Heart right ventricle (tissue), 16 donors: ENCODE results near the gene CUBN. TPM values are rescaled to one million over a fixed set of nuclear protein-coding genes. Genes with fewer than 3 reads are reported as not detected.
A peak's percentile ranks its signal among the peaks of the same experiment; 100 is the strongest.

Experiments used
- ATAC-seq, 8 donors: fragments of 200-7000 bp; cut with Tn5 transposase; one replicate each; pipeline ENCODE4 v1.9.1; 2020; ENCODE audit warnings: mild to moderate bottlenecking in 8 of 8, moderate library complexity in 8 of 8, moderate number of reproducible peaks in 1 of 8
- DNase-seq, 2 donors: peaks; one replicate each; pipeline ENCODE4 v3.0.0-alpha.2; 2020
- H3K27ac ChIP-seq, 10 donors: fragments of 200-600 bp; sonication (generic) in 2 of 10; one replicate each; pipeline versions ENCODE4 v1.5.0 to v1.8.0; 2020 to 2022; ENCODE audit warnings: mild to moderate bottlenecking in 3 of 10
- H3K27me3 ChIP-seq, 7 donors: fragments of 200-600 bp; one replicate each; pipeline ENCODE4 v1.8.0; 2021 to 2022; ENCODE audit warnings: mild to moderate bottlenecking in 2 of 7
- H3K36me3 ChIP-seq, 9 donors: fragments of 200-600 bp; sonication (generic) in 1 of 9; one replicate each; pipeline versions ENCODE4 v1.5.0 to v1.8.0; 2020 to 2022; ENCODE audit warnings: mild to moderate bottlenecking in 2 of 9
- H3K4me1 ChIP-seq, 9 donors: fragments of 200-600 bp; sonication (generic) in 1 of 9; one replicate each; pipeline versions ENCODE4 v1.5.0 to v1.8.0; 2020 to 2022; ENCODE audit warnings: mild to moderate bottlenecking in 4 of 9
- H3K4me3 ChIP-seq, 10 donors: fragments of 200-600 bp; sonication (generic) in 2 of 10; one replicate each; pipeline versions ENCODE4 v1.5.0 to v1.8.0; 2020 to 2022; ENCODE audit warnings: mild to moderate bottlenecking in 7 of 10, moderate library complexity in 2 of 10
- H3K9me3 ChIP-seq, 11 donors: fragments of 200-600 bp in 10 of 11; sonication (generic) in 2 of 11; one replicate each; pipeline versions ENCODE4 v1.5.0 to v1.8.0; 2013 to 2022; ENCODE audit warnings: mild to moderate bottlenecking in 2 of 11, control low read depth in 1 of 11, moderate library complexity in 1 of 11
- CTCF ChIP-seq, 9 donors: fragments of 200-600 bp; sonication (generic) in 2 of 9; IDR thresholded peaks; one replicate each; pipeline versions ENCODE4 v1.5.0 to v1.8.0; 2021 to 2022; ENCODE audit warnings: antibody characterized with exemption in 9 of 9, mild to moderate bottlenecking in 5 of 9, moderate library complexity in 1 of 9
- WGBS, 2 donors: extraction: QIAGEN DNeasy Blood & Tissue Kit; methylation state at CpG; one replicate each; pipeline ENCODE4 v1.1.7; 2013; ENCODE audit warnings: inconsistent platforms in 1 of 2; 5-methylcytosine and 5-hydroxymethylcytosine counted together
- intact Hi-C, 10 donors: fragments of 100-400 bp; cut with DNase I; formaldehyde crosslinking; loops; one replicate each; pipeline versions ENCODE4 v1.11.1 to v1.14.2; 2022
- polyA plus RNA-seq, 2 donors: library from polyadenylated mRNA; stranded (reverse); fragments of 200-250 nt; gene quantifications; one replicate each; pipeline ENCODE4 v1.2.3, GENCODE V29; 2013
- total RNA-seq, 10 donors: library from RNA; stranded (reverse); fragmentation: NEBNext Ultra II Directional in 3 of 10; extraction: Animal tissue kit (Norgen Biotek cat#: 25700) in 3 of 10; gene quantifications; one replicate each; pipeline versions ENCODE4 v1.2.1 to v1.2.4, GENCODE V29; 2021 to 2023
- donor health status: Arrhythmogenic right ventricular cardiomyopathy.
- donor health status: ischemic (EF 13 %, LVEDD 7.1; RV severe dilation, severe dysfunction).
- donor health status: healthy with polysubstance abuse.
- donor health status: DM: no; HTN: yes; CAD: no.
- donor health status: DM: no; HTN: no; CAD: no.
- donor health status: ischemic (EF 25% LVEDD 6.9; RV normal size, moderate dysfunction).
- donor health status: ischemic (EF 25% LVEDD 5.7; RV mildly dilated, moderate dysfunction).
- donor health status: healthy.
- donor health status: DM: yes; HTN: yes; CAD: no.
- donor health status: Ischemic cardiomyopathy.
- donor health status: ischemic (EF 35%, LVEDD 5.7; RV mildly dilated, moderate dysfunction).
- donor health status: nonischemic (EF 11% LVEDD 7.7; RV severe dilation, severe dysfunction).
- donor health status: DM: yes; HTN: yes; CAD: no.
- donor health status: PGD.
- donor health status: ischemic (EF 29% LVEDD 5.4; RV normal size, mild dysfunction).
- donor health status: nonischemic (EF 23%, LVEDD 6.1; RV moderate dilation, normal function).

Gene CUBN
- total and polyA plus RNA-seq, 12 donors = 0.13 to 1.2 (median 0.42) TPM

DNA sequence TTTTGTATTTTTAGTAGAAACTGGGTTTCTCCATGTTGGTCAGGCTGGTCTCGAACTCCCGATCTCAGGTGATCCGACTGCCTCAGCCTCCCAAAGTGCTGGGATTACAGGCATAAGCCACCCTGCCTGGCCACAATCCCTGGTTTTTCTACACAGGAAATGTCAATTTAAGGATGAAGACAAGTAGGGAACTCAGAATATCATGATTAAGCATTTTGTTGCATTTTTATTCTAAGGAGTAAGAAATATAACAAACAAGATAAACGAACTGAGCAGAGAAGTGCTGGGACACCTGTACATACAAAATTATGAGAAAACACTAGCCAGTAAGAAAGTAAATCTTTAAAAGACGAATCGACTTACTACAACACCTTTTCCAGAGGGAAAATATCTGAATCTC is 69.3 kb downstream of the CUBN start:
- DNase-seq (no peak), ATAC-seq (no peak)
- no peak for TF ChIP-seq CTCF (IDR thresholded peaks at IDR 0.05)
- intact Hi-C loops = no loop called here
- Histone ChIP-seq H3K9me3 (no peaks in the 10 kb centered on the region), H3K4me3 (no peak overlapping the region), H3K27ac (no peak overlapping the region), H3K36me3 (no peaks in the 10 kb centered on the region), H3K27me3 (no peaks in the 10 kb centered on the region), H3K4me1 (peaks cover 0 to 28% (median 15%) of the 10 kb centered on the region in 9 donors)
- 81 to 82% methylated on average over 6 of the region's 6 CpGs for WGBS, 2 donors

GRCh38 chr10:17059197-17059688 is 70.4 kb downstream of the CUBN start:
- TF ChIP-seq CTCF (IDR thresholded peaks at IDR 0.05) = no peak
- H3K27ac ChIP-seq = peak overlapping the region in 1 of 10 donors; percentile 16
- DNase-seq (no peak), ATAC-seq (no peak)
- no peak overlapping the region for H3K4me3 ChIP-seq
- H3K9me3 ChIP-seq = no peaks in the 10 kb centered on the region
- H3K27me3 ChIP-seq = no peaks in the 10 kb centered on the region
- peaks cover 0 to 28% (median 15%) of the 10 kb centered on the region in 9 donors for H3K4me1 ChIP-seq
- intact Hi-C loops = no loop called here
- H3K36me3 ChIP-seq = no peaks in the 10 kb centered on the region

GRCh38 chr10:17058093-17058492 is 71.5 kb downstream of the CUBN start:
- Histone ChIP-seq H3K27me3 (no peaks in the 10 kb centered on the region), H3K9me3 (peaks cover 0 to 5% (median 0%) of the 10 kb centered on the region in 11 donors), H3K27ac (no peak overlapping the region), H3K4me3 (no peak overlapping the region), H3K36me3 (no peaks in the 10 kb centered on the region), H3K4me1 (peaks cover 0 to 26% (median 11%) of the 10 kb centered on the region in 9 donors)
- no peak for TF ChIP-seq CTCF (IDR thresholded peaks at IDR 0.05)
- DNase-seq = no peak
- WGBS, 2 donors = 98% methylated on average over 3 of the region's 3 CpGs
- no peak for ATAC-seq
- intact Hi-C loops = no loop called here

DNA sequence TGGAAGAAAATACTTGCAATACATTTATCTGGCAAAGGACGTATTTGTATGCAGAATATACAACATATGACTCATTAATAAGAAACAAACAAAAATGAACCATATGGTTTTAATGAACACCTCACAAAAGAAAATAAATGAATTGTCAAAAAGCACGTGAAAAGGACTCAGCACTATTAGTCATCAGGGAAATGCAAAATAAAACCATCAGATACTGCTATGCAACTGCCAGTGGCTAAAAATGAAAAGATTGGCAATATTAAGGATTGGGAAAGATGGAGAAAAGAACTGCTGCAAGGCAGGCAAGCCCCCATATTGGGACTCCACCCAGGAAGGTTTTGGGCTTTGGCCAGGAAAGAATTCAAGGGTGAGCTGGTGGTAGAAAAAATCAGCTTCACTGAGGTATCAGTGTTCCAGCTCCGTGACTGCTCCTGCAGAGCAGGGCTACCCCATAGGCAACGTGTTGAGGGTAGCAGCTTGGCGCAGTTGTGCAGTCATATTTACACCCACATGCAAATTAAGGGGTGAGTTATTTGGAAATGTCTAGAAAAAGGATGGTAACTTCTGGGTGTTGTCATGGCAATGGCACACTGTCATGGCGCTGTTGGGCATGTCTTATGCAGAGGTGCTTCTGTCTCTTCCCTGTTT is 72.7 kb downstream of the CUBN start:
- no peak overlapping the region for H3K27ac ChIP-seq
- H3K4me3 ChIP-seq = no peak overlapping the region
- TF ChIP-seq CTCF (IDR thresholded peaks at IDR 0.05) = no peak
- H3K27me3 ChIP-seq = no peaks in the 10 kb centered on the region
- peaks cover 0 to 15% (median 1%) of the 10 kb centered on the region in 9 donors for H3K4me1 ChIP-seq
- WGBS, 2 donors = 79 to 80% methylated on average over 6 of the region's 6 CpGs
- H3K9me3 ChIP-seq = peaks cover 0 to 17% (median 0%) of the 10 kb centered on the region in 11 donors
- ATAC-seq (no peak), DNase-seq (no peak)
- H3K36me3 ChIP-seq = no peaks in the 10 kb centered on the region
- intact Hi-C loops = no loop called here
